ENCODE results near the gene ASIC3.

DNA sequence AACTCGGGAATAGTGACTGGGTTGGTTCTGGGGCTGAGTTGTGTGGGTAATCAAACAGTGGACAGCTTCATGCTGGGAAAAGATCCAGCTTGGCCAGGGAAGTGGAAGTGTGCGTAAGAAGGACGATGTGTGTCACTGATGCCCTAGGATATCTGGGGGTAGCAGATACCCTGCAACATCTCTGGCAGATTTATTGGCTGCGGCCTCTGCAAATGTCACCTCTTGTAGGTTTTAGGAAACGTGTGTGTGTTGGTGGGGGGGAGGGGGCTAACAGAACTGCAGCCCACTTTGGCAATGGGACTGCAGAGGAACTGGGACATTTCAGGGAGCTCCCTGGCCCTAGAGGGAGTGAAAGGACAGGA, 37.0 kb downstream of the ASIC3 start:
- TF ChIP-seq CTCF (IDR thresholded peaks at IDR 0.05 in 8 of 11, conservative IDR thresholded peaks at IDR 0.05 in 3 of 11) (no peak), POLR2A (IDR thresholded peaks at IDR 0.05) (no peak), POLR2AphosphoS5 (IDR thresholded peaks at IDR 0.05) (no peak)
